Smooth muscle cell (in vitro differentiated cells): ENCODE results near the gene CHKA. TPM values are rescaled to one million over a fixed set of nuclear protein-coding genes. Genes with fewer than 3 reads are reported as not detected.

Source experiments
- DNase-seq: peaks from one replicate; lab custom pipeline; 2025; ENCODE audit not compliant: unreplicated experiment; lab: John Stamatoyannopoulos, UW
- H2AFZ ChIP-seq: fragments of 200-600 bp; sonication (generic); 2 replicates; pipeline ENCODE4 v1.6.0; 2016; ENCODE audit warnings: antibody characterized with exemption, low read depth, mild to moderate bottlenecking
- H3F3A ChIP-seq: fragments of 200-600 bp; sonication (generic); 2 replicates; pipeline ENCODE4 v1.6.0; 2017; ENCODE audit warnings: antibody characterized with exemption, low read depth
- H3K27ac ChIP-seq: fragments of 200-600 bp; sonication (generic); 2 replicates; pipeline ENCODE4 v1.5.1; 2016; ENCODE audit warnings: low read depth, mild to moderate bottlenecking
- H3K27me3 ChIP-seq: fragments of 200-600 bp; sonication (generic); 2 replicates; pipeline ENCODE4 v1.6.1; 2016; ENCODE audit warnings: low read depth, mild to moderate bottlenecking
- H3K36me3 ChIP-seq: fragments of 200-600 bp; sonication (generic); 2 replicates; pipeline ENCODE4 v1.5.1; 2016; ENCODE audit warnings: low read depth
- H3K4me1 ChIP-seq: fragments of 200-600 bp; sonication (generic); 2 replicates; pipeline ENCODE4 v1.5.1; 2016; ENCODE audit warnings: low read depth
- H3K4me2 ChIP-seq: fragments of 200-600 bp; sonication (generic); 2 replicates; pipeline ENCODE4 v1.6.0; 2016; ENCODE audit warnings: mild to moderate bottlenecking
- H3K4me3 ChIP-seq: fragments of 200-600 bp; sonication (generic); 2 replicates; pipeline ENCODE4 v1.5.1; 2016; ENCODE audit warnings: mild to moderate bottlenecking
- H3K79me2 ChIP-seq: fragments of 200-600 bp; sonication (generic); 2 replicates; pipeline ENCODE4 v1.6.0; 2016; ENCODE audit warnings: low read depth, mild to moderate bottlenecking
- H3K9ac ChIP-seq: fragments of 200-600 bp; sonication (generic); 2 replicates; pipeline ENCODE4 v1.6.0; 2016; ENCODE audit warnings: low read depth
- H3K9me3 ChIP-seq: fragments of 200-600 bp; sonication (generic); replicated peaks from 2 replicates; pipeline ENCODE4 v1.5.1; 2016; ENCODE audit warnings: low read depth
- H4K20me1 ChIP-seq: fragments of 200-600 bp; sonication (generic); 2 replicates; pipeline ENCODE4 v1.6.0; 2016; ENCODE audit warnings: low read depth
- WGBS: methylation state at CpG from one replicate; pipeline ENCODE4 v1.1.7; 2016; ENCODE audit warnings: low lambda C conversion rate; 5-methylcytosine and 5-hydroxymethylcytosine counted together
- polyA plus RNA-seq: library from polyadenylated mRNA; unstranded; fragments of >200 nt; fragmentation: Nextera tagmentation; extraction: Ambion mirVana; gene quantifications from 2 replicates; pipeline ENCODE4 v1.2.1, GENCODE V29; 2016
- total RNA-seq: library from RNA; depleted of rRNA; stranded (reverse); fragments of >200 nt; gene quantifications from 2 replicates; pipeline ENCODE4 v1.2.3, GENCODE V29; 2014
- TF ChIP-seq, protein P1 (sequence below): fragments of 200-600 bp; sonication (generic); IDR thresholded peaks from 2 replicates; pipeline ENCODE4 v1.5.1; 2017; ENCODE audit warnings: borderline replicate concordance, mild to moderate bottlenecking, antibody characterized with exemption; ENCODE audit not compliant: insufficient read depth, poor library complexity, severe bottlenecking

CHKA gene
- total and polyA plus RNA-seq, 2 experiments from 2014 or later = 19.9 to 31.1 TPM

- TF ChIP-seq, protein P1, sequence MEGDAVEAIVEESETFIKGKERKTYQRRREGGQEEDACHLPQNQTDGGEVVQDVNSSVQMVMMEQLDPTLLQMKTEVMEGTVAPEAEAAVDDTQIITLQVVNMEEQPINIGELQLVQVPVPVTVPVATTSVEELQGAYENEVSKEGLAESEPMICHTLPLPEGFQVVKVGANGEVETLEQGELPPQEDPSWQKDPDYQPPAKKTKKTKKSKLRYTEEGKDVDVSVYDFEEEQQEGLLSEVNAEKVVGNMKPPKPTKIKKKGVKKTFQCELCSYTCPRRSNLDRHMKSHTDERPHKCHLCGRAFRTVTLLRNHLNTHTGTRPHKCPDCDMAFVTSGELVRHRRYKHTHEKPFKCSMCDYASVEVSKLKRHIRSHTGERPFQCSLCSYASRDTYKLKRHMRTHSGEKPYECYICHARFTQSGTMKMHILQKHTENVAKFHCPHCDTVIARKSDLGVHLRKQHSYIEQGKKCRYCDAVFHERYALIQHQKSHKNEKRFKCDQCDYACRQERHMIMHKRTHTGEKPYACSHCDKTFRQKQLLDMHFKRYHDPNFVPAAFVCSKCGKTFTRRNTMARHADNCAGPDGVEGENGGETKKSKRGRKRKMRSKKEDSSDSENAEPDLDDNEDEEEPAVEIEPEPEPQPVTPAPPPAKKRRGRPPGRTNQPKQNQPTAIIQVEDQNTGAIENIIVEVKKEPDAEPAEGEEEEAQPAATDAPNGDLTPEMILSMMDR = no peak
- Histone ChIP-seq H2AFZ (no peak overlapping the region), H3K4me1 (peaks cover 11% of the 10 kb centered on the region), H3K79me2 (no peaks in the 10 kb centered on the region), H3K27ac (no peak overlapping the region), H3K27me3 (no peaks in the 10 kb centered on the region), H3K9ac (no peak overlapping the region), H3K9me3 (no peaks in the 10 kb centered on the region), H3F3A (no peaks in the 10 kb centered on the region), H3K4me2 (peak overlapping the region; percentile 76), H3K36me3 (no peaks in the 10 kb centered on the region), H4K20me1 (no peaks in the 10 kb centered on the region), H3K4me3 (peak overlapping the region; percentile 49)
- 61% methylated on average over 13 of the region's 13 CpGs for WGBS
- DNase-seq = no peak
These were observed 82.9 kb downstream of the CHKA start for GRCh38 chr11:68038226-68038717.

GRCh38 chr11:68037411-68038225, 83.6 kb downstream of the CHKA start:
- Histone ChIP-seq H4K20me1 (no peaks in the 10 kb centered on the region), H3K27ac (no peak overlapping the region), H3K36me3 (no peaks in the 10 kb centered on the region), H3K4me2 (peak overlapping the region; percentile 76), H3K4me3 (no peak overlapping the region), H3K4me1 (peaks cover 11% of the 10 kb centered on the region), H2AFZ (no peak overlapping the region), H3F3A (no peaks in the 10 kb centered on the region), H3K9ac (no peak overlapping the region), H3K9me3 (no peaks in the 10 kb centered on the region), H3K79me2 (no peaks in the 10 kb centered on the region), H3K27me3 (no peaks in the 10 kb centered on the region)
- TF ChIP-seq, protein P1 = no peak
- DNase-seq = no peak
- WGBS = 97% methylated on average over 20 of the region's 20 CpGs

DNA sequence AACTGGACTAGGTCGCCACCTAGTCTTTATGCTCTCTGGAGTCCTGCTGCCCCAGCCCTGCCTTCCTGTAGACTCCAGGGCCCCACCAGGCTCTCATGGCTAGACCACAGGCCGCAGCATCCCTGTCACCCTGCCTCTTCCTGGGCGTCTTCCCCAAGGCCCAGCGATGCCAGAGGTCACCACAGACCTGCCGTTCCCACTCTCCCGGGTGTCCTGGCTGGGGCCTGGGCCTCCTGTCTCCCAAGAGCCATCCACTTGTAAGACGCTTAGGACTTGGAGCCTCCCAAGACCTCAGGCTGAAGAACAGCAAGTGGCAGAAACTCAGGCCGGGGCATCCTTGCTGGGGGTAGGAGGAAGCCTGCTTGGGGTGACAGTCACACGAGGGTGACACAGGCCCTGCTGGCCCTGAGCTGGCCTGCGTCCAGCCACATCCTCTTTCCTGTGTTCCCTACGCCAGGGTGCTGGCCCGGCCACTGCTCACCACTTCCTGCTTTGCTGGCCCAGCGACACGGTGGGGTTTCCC, 84.4 kb downstream of the CHKA start:
- Histone ChIP-seq H2AFZ (no peak overlapping the region), H3K79me2 (peaks cover 6% of the 10 kb centered on the region), H3F3A (no peaks in the 10 kb centered on the region), H3K9ac (no peak overlapping the region), H3K4me1 (peaks cover 11% of the 10 kb centered on the region), H3K4me2 (no peak overlapping the region), H3K4me3 (no peak overlapping the region), H3K36me3 (no peaks in the 10 kb centered on the region), H4K20me1 (no peaks in the 10 kb centered on the region), H3K27ac (no peak overlapping the region), H3K9me3 (no peaks in the 10 kb centered on the region), H3K27me3 (no peaks in the 10 kb centered on the region)
- TF ChIP-seq, protein P1 = no peak
- DNase-seq = no peak
- WGBS = 91% methylated on average over 14 of the region's 14 CpGs
